H9 (cell line): ENCODE data around the gene JAG2. TPM values are rescaled to one million over a fixed set of nuclear protein-coding genes. Genes with fewer than 3 reads are reported as not detected.

ENCODE experiments used
- DNase-seq: peaks from one replicate; pipeline ENCODE4 v3.0.0-alpha.2; 2017
- H2AFZ ChIP-seq: one replicate; pipeline ENCODE4 v1.6.1; 2013; ENCODE audit warnings: mild to moderate bottlenecking, low read length, control low read depth, moderate library complexity
- H2AK5ac ChIP-seq: 2 replicates; pipeline ENCODE4 v1.6.1; 2013; ENCODE audit warnings: low read length, control low read depth, mixed read lengths; ENCODE audit not compliant: insufficient read length
- H2BK120ac ChIP-seq: one replicate; pipeline ENCODE4 v1.6.1; 2013; ENCODE audit warnings: low read depth, mild to moderate bottlenecking, low read length, control low read depth, inconsistent platforms; ENCODE audit not compliant: poor library complexity, severe bottlenecking
- H2BK12ac ChIP-seq: 2 replicates; pipeline ENCODE4 v1.6.1; 2013; ENCODE audit warnings: low read length, control low read depth, mixed read lengths, low read depth; ENCODE audit not compliant: insufficient read length
- H2BK15ac ChIP-seq: 2 replicates; pipeline ENCODE4 v1.6.1; 2013; ENCODE audit warnings: low read depth, low read length, control low read depth
- H2BK20ac ChIP-seq: one replicate; pipeline ENCODE4 v1.6.1; 2013; ENCODE audit warnings: low read depth, mild to moderate bottlenecking, low read length, control low read depth, inconsistent platforms; ENCODE audit not compliant: poor library complexity, severe bottlenecking
- H2BK5ac ChIP-seq: 2 replicates; pipeline ENCODE4 v1.6.1; 2013; ENCODE audit warnings: low read length, control low read depth, mixed read lengths; ENCODE audit not compliant: insufficient read length
- H3K14ac ChIP-seq: 2 replicates; pipeline ENCODE4 v1.6.1; 2013; ENCODE audit warnings: low read length, control low read depth; ENCODE audit not compliant: insufficient read depth
- H3K18ac ChIP-seq: 2 replicates; pipeline ENCODE4 v1.6.1; 2013; ENCODE audit warnings: low read depth, mild to moderate bottlenecking, mixed read lengths, low read length, control low read depth; ENCODE audit not compliant: insufficient read length
- H3K23ac ChIP-seq: 2 replicates; pipeline ENCODE4 v1.6.1; 2013; ENCODE audit warnings: low read length, control low read depth, mixed read lengths, low read depth; ENCODE audit not compliant: insufficient read length
- H3K23me2 ChIP-seq: 2 replicates; pipeline ENCODE4 v1.6.1; 2013; ENCODE audit warnings: low read depth, mild to moderate bottlenecking, mixed read lengths, low read length, control low read depth; ENCODE audit not compliant: insufficient read length, poor library complexity, severe bottlenecking
- H3K27ac ChIP-seq: 2 replicates; pipeline ENCODE4 v1.5.1; 2013; ENCODE audit warnings: low read length, control low read depth, mixed read lengths, low read depth; ENCODE audit not compliant: insufficient read length
- H3K27me3 ChIP-seq: 2 replicates; pipeline ENCODE4 v1.6.1; 2013; ENCODE audit warnings: low read length, control low read depth, inconsistent platforms; ENCODE audit not compliant: insufficient read depth
- H3K4ac ChIP-seq: 2 replicates; pipeline ENCODE4 v1.6.1; 2013; ENCODE audit warnings: low read depth, mild to moderate bottlenecking, control low read depth, inconsistent platforms, low read length, moderate library complexity
- H3K4me1 ChIP-seq: 2 replicates; pipeline ENCODE4 v1.6.1; 2013; ENCODE audit warnings: low read length, control low read depth, inconsistent platforms; ENCODE audit not compliant: insufficient read depth
- H3K4me2 ChIP-seq: 2 replicates; pipeline ENCODE4 v1.6.1; 2013; ENCODE audit warnings: low read length, control low read depth, mixed read lengths; ENCODE audit not compliant: insufficient read length, insufficient read depth
- H3K56ac ChIP-seq: 2 replicates; pipeline ENCODE4 v1.6.1; 2013; ENCODE audit warnings: low read depth, mild to moderate bottlenecking, mixed read lengths, low read length, control low read depth; ENCODE audit not compliant: insufficient read length
- H3K79me1 ChIP-seq: 2 replicates; pipeline ENCODE4 v1.6.1; 2013; ENCODE audit warnings: low read depth, mild to moderate bottlenecking, moderate library complexity, low read length, control low read depth, inconsistent platforms; ENCODE audit not compliant: insufficient read depth, poor library complexity, severe bottlenecking
- H3K79me2 ChIP-seq: 2 replicates; pipeline ENCODE4 v1.6.1; 2013; ENCODE audit warnings: low read length, control low read depth, inconsistent platforms; ENCODE audit not compliant: insufficient read depth
- H3K9ac ChIP-seq: 2 replicates; pipeline ENCODE4 v1.6.1; 2013; ENCODE audit warnings: low read length, control low read depth, mixed read lengths; ENCODE audit not compliant: insufficient read length; ENCODE audit errors: extremely low read depth
- H3K9me3 ChIP-seq: one replicate; pipeline ENCODE4 v1.6.1; 2013; ENCODE audit warnings: low read depth, low read length, inconsistent platforms; ENCODE audit not compliant: control insufficient read depth
- H3T11ph ChIP-seq: one replicate; pipeline ENCODE4 v1.6.1; 2013; ENCODE audit warnings: mild to moderate bottlenecking, low read length, control low read depth, inconsistent platforms
- H4K20me1 ChIP-seq: one replicate; pipeline ENCODE4 v1.6.1; 2013; ENCODE audit not compliant: control insufficient read depth, insufficient read length, insufficient read depth
- H4K5ac ChIP-seq: 2 replicates; pipeline ENCODE4 v1.6.1; 2013; ENCODE audit warnings: low read depth, mild to moderate bottlenecking, mixed read lengths, low read length, control low read depth; ENCODE audit not compliant: insufficient read length
- H4K8ac ChIP-seq: replicated peaks from 2 replicates; pipeline ENCODE4 v1.6.1; 2013; ENCODE audit warnings: low read length, control low read depth, mixed read lengths, low read depth; ENCODE audit not compliant: insufficient read length
- H4K91ac ChIP-seq: 2 replicates; pipeline ENCODE4 v1.6.1; 2013; ENCODE audit warnings: low read depth, mild to moderate bottlenecking, moderate library complexity, mixed read lengths, low read length, control low read depth; ENCODE audit not compliant: insufficient read length
- H3K27ac Mint-ChIP-seq, 3 experiments: 2 replicates in 2 of 3; 3 replicates in 1 of 3; pipeline ENCODE4 v1.8.0; 2020 to 2021; ENCODE audit warnings: mixed read lengths in 3 of 3, mild to moderate bottlenecking in 1 of 3, moderate library complexity in 1 of 3
- H3K27me3 Mint-ChIP-seq: 2 replicates; pipeline ENCODE4 v1.8.0; 2021; ENCODE audit warnings: low read depth, mild to moderate bottlenecking, moderate library complexity, mixed read lengths
- H3K36me3 Mint-ChIP-seq, 3 experiments: 2 replicates in 2 of 3; 3 replicates in 1 of 3; pipeline ENCODE4 v1.8.0; 2020 to 2021; ENCODE audit warnings: low read depth in 3 of 3, mixed read lengths in 3 of 3; ENCODE audit not compliant: insufficient read depth in 1 of 3
- H3K4me1 Mint-ChIP-seq, 2 experiments: 2 replicates each; pipeline ENCODE4 v1.8.0; 2020; ENCODE audit warnings: mixed read lengths in 2 of 2
- H3K4me3 Mint-ChIP-seq, 2 experiments: 2 replicates in 1 of 2; 3 replicates in 1 of 2; pipeline ENCODE4 v1.8.0; 2020 to 2021; ENCODE audit warnings: mild to moderate bottlenecking in 2 of 2, mixed read lengths in 2 of 2, moderate library complexity in 1 of 2
- H3K9me3 Mint-ChIP-seq, 2 experiments: 2 replicates in 1 of 2; 3 replicates in 1 of 2; pipeline ENCODE4 v1.8.0; 2020; ENCODE audit warnings: mild to moderate bottlenecking in 2 of 2, mixed read lengths in 2 of 2, moderate library complexity in 1 of 2
- CTCF ChIP-seq: fragments of 200-600 bp; sonication (generic); conservative IDR thresholded peaks from 3 replicates; pipeline ENCODE4 v1.8.0; 2021; ENCODE audit warnings: antibody characterized with exemption, mild to moderate bottlenecking
- WGBS: extraction: QIAGEN DNeasy Blood & Tissue Kit; methylation state at CpG from one replicate; pipeline ENCODE4 v1.1.7; 2013; ENCODE audit warnings: missing lambda C conversion rate, low lambda C conversion rate, mixed read lengths; ENCODE audit not compliant: insufficient read length; ENCODE audit errors: extremely low coverage; 5-methylcytosine and 5-hydroxymethylcytosine counted together
- total RNA-seq: library from RNA; stranded (reverse); gene quantifications from 2 replicates; pipeline ENCODE4 v1.2.1, GENCODE V29; 2021

The JAG2 gene
- total RNA-seq, 1 experiment from 2014 or later: 11.4 TPM

- no peak overlapping the region for H3K23ac ChIP-seq
- no peak overlapping the region; the same call in 1 of the 2 replicates for H3K14ac ChIP-seq
- no peaks in the 10 kb centered on the region for H3K9me3 ChIP-seq
- no peak overlapping the region for H3K4me3 Mint-ChIP-seq
- H2BK20ac ChIP-seq: no peak overlapping the region
- H3K9me3 Mint-ChIP-seq: peaks cover 7 to 17% of the 10 kb centered on the region in 2 experiments
- peak; percentile 24 for DNase-seq
- no peak overlapping the region for H3K18ac ChIP-seq
- H4K91ac ChIP-seq: no peak overlapping the region
- H2BK5ac ChIP-seq: no peak overlapping the region
- H3K4me1 ChIP-seq: no peaks in the 10 kb centered on the region
- H3K4me1 Mint-ChIP-seq: no peaks in the 10 kb centered on the region
- H3K79me2 ChIP-seq: no peaks in the 10 kb centered on the region
- H2BK12ac ChIP-seq: no peak overlapping the region
- WGBS: no CpG with 5 or more reads among the region's 27 CpGs
- H4K5ac ChIP-seq: no peak overlapping the region
- H3K79me1 ChIP-seq: no peaks in the 10 kb centered on the region
- H3K9ac ChIP-seq: no peak overlapping the region
- H3K27ac Mint-ChIP-seq: no peak overlapping the region
- no peak overlapping the region for H3K4ac ChIP-seq
- no peak overlapping the region for H2AFZ ChIP-seq
- H3K27ac ChIP-seq: no peak overlapping the region
- no peak overlapping the region for H2BK120ac ChIP-seq
- H3K27me3 Mint-ChIP-seq: no peaks in the 10 kb centered on the region; the same call in 1 of the 2 replicates
- no peaks in the 10 kb centered on the region for H3K27me3 ChIP-seq
- no peak overlapping the region for H2BK15ac ChIP-seq
- TF ChIP-seq CTCF: no peak
- no peaks in the 10 kb centered on the region for H3K23me2 ChIP-seq
- H3T11ph ChIP-seq: no peak overlapping the region
- H2AK5ac ChIP-seq: no peak overlapping the region
- H3K4me2 ChIP-seq: no peak overlapping the region
- H3K36me3 Mint-ChIP-seq: peaks cover 0 to 19% (median 10%) of the 10 kb centered on the region in 3 experiments; a peak in 4 of 7 replicates
- no peak overlapping the region for H4K8ac ChIP-seq
- no peaks in the 10 kb centered on the region for H4K20me1 ChIP-seq
- H3K56ac ChIP-seq: no peak overlapping the region
Measured at GRCh38 chr14:105143451-105144025, 25.0 kb downstream of the JAG2 start.
